Measurements from ENCODE around the gene LLGL2.

DNA sequence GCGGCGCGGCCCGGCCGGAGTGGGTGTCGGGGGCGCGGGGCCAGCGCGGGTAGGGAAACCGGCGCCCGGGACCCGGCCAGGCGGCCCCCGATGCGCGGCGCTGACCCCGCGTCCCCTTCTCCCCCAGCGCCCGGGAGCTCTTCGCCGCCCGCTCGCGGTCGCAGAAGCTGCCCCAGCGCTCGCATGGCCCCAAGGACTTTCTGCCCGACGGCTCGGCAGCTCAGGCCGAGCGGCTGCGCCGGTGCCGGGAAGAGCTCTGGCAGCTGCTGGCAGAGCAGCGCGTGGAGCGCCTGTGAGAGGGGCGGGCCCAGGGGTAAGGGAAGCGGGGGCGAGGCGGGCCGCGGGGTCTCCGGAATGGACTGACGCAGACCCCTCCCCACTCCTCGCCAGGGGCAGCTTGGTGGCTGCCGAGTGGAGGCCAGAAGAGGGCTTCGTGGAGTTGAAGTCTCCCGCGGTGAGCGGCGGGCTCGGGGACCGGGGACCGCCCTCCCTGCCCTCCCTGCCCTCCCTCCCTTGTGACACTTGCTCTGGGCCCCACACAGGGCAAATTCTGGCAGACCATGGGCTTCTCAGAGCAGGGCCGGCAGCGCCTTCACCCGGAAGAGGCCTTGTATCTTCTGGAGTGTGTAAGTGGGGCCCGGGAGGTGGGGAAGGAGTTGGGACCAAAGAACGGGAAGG is 8.7 kb upstream of the LLGL2 start:
- TF ChIP-seq, protein P1, sequence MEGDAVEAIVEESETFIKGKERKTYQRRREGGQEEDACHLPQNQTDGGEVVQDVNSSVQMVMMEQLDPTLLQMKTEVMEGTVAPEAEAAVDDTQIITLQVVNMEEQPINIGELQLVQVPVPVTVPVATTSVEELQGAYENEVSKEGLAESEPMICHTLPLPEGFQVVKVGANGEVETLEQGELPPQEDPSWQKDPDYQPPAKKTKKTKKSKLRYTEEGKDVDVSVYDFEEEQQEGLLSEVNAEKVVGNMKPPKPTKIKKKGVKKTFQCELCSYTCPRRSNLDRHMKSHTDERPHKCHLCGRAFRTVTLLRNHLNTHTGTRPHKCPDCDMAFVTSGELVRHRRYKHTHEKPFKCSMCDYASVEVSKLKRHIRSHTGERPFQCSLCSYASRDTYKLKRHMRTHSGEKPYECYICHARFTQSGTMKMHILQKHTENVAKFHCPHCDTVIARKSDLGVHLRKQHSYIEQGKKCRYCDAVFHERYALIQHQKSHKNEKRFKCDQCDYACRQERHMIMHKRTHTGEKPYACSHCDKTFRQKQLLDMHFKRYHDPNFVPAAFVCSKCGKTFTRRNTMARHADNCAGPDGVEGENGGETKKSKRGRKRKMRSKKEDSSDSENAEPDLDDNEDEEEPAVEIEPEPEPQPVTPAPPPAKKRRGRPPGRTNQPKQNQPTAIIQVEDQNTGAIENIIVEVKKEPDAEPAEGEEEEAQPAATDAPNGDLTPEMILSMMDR (IDR thresholded peaks at IDR 0.05; ENCODE audit: low read depth, low read length, poor library complexity, severe bottlenecking), result no peak
- TF ChIP-seq EZH2phosphoT487 (IDR thresholded peaks at IDR 0.05; ENCODE audit: borderline replicate concordance, low read length), result no peak
